MG63 (cell line): ENCODE results near the gene LMO3. TPM values are rescaled to one million over a fixed set of nuclear protein-coding genes. Genes with fewer than 3 reads are reported as not detected.
A peak's percentile ranks its signal among the peaks of the same experiment; 100 is the strongest.

Experiments
- DNase-seq: peaks from one replicate; pipeline ENCODE4 v3.0.0-alpha.2; 2020
- H3K27me3 ChIP-seq: fragments of 250-450 bp; sonication (Bioruptor Pico); 2 replicates; pipeline ENCODE4 v1.5.1; 2020; ENCODE audit warnings: mild to moderate bottlenecking, moderate library complexity
- H3K36me3 ChIP-seq: fragments of 250-450 bp; sonication (Bioruptor Pico); 2 replicates; pipeline ENCODE4 v1.5.1; 2020; ENCODE audit warnings: mild to moderate bottlenecking, moderate library complexity
- H3K4me3 ChIP-seq: fragments of 250-450 bp; sonication (Bioruptor Pico); 2 replicates; pipeline ENCODE4 v1.5.1; 2020; ENCODE audit warnings: mild to moderate bottlenecking, moderate library complexity
- H3K9me3 ChIP-seq: fragments of 250-450 bp; sonication (Bioruptor Pico); 2 replicates; pipeline ENCODE4 v1.5.1; 2020; ENCODE audit warnings: mild to moderate bottlenecking, moderate library complexity
- total RNA-seq: library from RNA; depleted of rRNA; stranded (reverse); fragments of >200 nt; shearing (Covaris generic); gene quantifications from 2 replicates; pipeline ENCODE4 v1.2.3, GENCODE V29; 2014; ENCODE audit warnings: low replicate concordance

LMO3 gene
- total RNA-seq, 1 experiment from 2014 or later, result not detected

GRCh38 chr12:16604596-16605252 is 1.2 kb downstream of the LMO3 start:
- Histone ChIP-seq H3K9me3 (no peaks in the 10 kb centered on the region), H3K27me3 (peaks cover 4% of the 10 kb centered on the region), H3K4me3 (no peak overlapping the region), H3K36me3 (no peaks in the 10 kb centered on the region)
- no peak for DNase-seq

- no peak for DNase-seq
- Histone ChIP-seq H3K27me3 (peaks cover 2% of the 10 kb centered on the region), H3K9me3 (no peaks in the 10 kb centered on the region), H3K4me3 (no peak overlapping the region), H3K36me3 (no peaks in the 10 kb centered on the region)
Observed at GRCh38 chr12:16603916-16604575, 1.9 kb downstream of the LMO3 start.

- Histone ChIP-seq H3K9me3 (no peaks in the 10 kb centered on the region), H3K36me3 (no peaks in the 10 kb centered on the region), H3K4me3 (no peak overlapping the region), H3K27me3 (peaks cover 3% of the 10 kb centered on the region)
- no peak for DNase-seq
Observed at GRCh38 chr12:16603260-16603915, 2.6 kb downstream of the LMO3 start.

GRCh38 chr12:16602412-16602811 is 3.5 kb downstream of the LMO3 start:
- Histone ChIP-seq H3K27me3 (peaks cover 4% of the 10 kb centered on the region), H3K36me3 (no peaks in the 10 kb centered on the region), H3K9me3 (no peaks in the 10 kb centered on the region), H3K4me3 (no peak overlapping the region)
- no peak for DNase-seq

- Histone ChIP-seq H3K36me3 (no peaks in the 10 kb centered on the region), H3K9me3 (no peaks in the 10 kb centered on the region), H3K27me3 (peaks cover 4% of the 10 kb centered on the region), H3K4me3 (no peak overlapping the region)
- no peak for DNase-seq
Observed at GRCh38 chr12:16600525-16600924, 5.4 kb downstream of the LMO3 start.

GRCh38 chr12:16599081-16599480 is 6.9 kb downstream of the LMO3 start:
- DNase-seq, result no peak
- no peak overlapping the region for H3K4me3 ChIP-seq
- peaks cover 4% of the 10 kb centered on the region for H3K27me3 ChIP-seq
- no peaks in the 10 kb centered on the region for H3K9me3 ChIP-seq
- no peaks in the 10 kb centered on the region for H3K36me3 ChIP-seq

- Histone ChIP-seq H3K4me3 (no peak overlapping the region), H3K27me3 (peaks cover 3% of the 10 kb centered on the region), H3K36me3 (no peaks in the 10 kb centered on the region), H3K9me3 (no peaks in the 10 kb centered on the region)
- DNase-seq, result no peak
Observed at GRCh38 chr12:16594797-16595196, 11.2 kb downstream of the LMO3 start.

GRCh38 chr12:16593546-16593945 is 12.4 kb downstream of the LMO3 start:
- Histone ChIP-seq H3K27me3 (peaks cover 3% of the 10 kb centered on the region), H3K9me3 (no peaks in the 10 kb centered on the region), H3K4me3 (no peak overlapping the region), H3K36me3 (no peaks in the 10 kb centered on the region)
- no peak for DNase-seq

- no peak overlapping the region for H3K4me3 ChIP-seq
- no peaks in the 10 kb centered on the region for H3K9me3 ChIP-seq
- no peaks in the 10 kb centered on the region for H3K36me3 ChIP-seq
- DNase-seq, result no peak
- no peaks in the 10 kb centered on the region for H3K27me3 ChIP-seq
Observed at GRCh38 chr12:16590645-16591044, 15.3 kb downstream of the LMO3 start.

GRCh38 chr12:16588812-16589211 is 17.1 kb downstream of the LMO3 start:
- no peak for DNase-seq
- Histone ChIP-seq H3K9me3 (no peaks in the 10 kb centered on the region), H3K36me3 (no peaks in the 10 kb centered on the region), H3K4me3 (no peak overlapping the region), H3K27me3 (no peaks in the 10 kb centered on the region)

- no peaks in the 10 kb centered on the region for H3K9me3 ChIP-seq
- H3K4me3 ChIP-seq, result no peak overlapping the region
- H3K27me3 ChIP-seq, result no peaks in the 10 kb centered on the region
- H3K36me3 ChIP-seq, result no peaks in the 10 kb centered on the region
- no peak for DNase-seq
Observed at GRCh38 chr12:16587514-16587913, 18.4 kb downstream of the LMO3 start.

GRCh38 chr12:16587110-16587453 is 18.9 kb downstream of the LMO3 start:
- no peak for DNase-seq
- no peaks in the 10 kb centered on the region for H3K9me3 ChIP-seq
- no peaks in the 10 kb centered on the region for H3K27me3 ChIP-seq
- no peak overlapping the region for H3K4me3 ChIP-seq
- no peaks in the 10 kb centered on the region for H3K36me3 ChIP-seq

GRCh38 chr12:16586350-16587109 is 19.4 kb downstream of the LMO3 start:
- Histone ChIP-seq H3K36me3 (no peaks in the 10 kb centered on the region), H3K9me3 (no peaks in the 10 kb centered on the region), H3K27me3 (no peaks in the 10 kb centered on the region), H3K4me3 (no peak overlapping the region)
- DNase-seq, result peak; percentile 71

GRCh38 chr12:16585781-16586180 is 20.2 kb downstream of the LMO3 start:
- Histone ChIP-seq H3K4me3 (no peak overlapping the region), H3K9me3 (no peaks in the 10 kb centered on the region), H3K27me3 (no peaks in the 10 kb centered on the region), H3K36me3 (no peaks in the 10 kb centered on the region)
- DNase-seq, result no peak

GRCh38 chr12:16583969-16584745 is 21.8 kb downstream of the LMO3 start:
- Histone ChIP-seq H3K27me3 (no peaks in the 10 kb centered on the region), H3K36me3 (no peaks in the 10 kb centered on the region), H3K9me3 (no peaks in the 10 kb centered on the region), H3K4me3 (no peak overlapping the region)
- DNase-seq, result no peak

GRCh38 chr12:16581416-16581815 is 24.5 kb downstream of the LMO3 start:
- DNase-seq, result no peak
- H3K4me3 ChIP-seq, result no peak overlapping the region
- no peaks in the 10 kb centered on the region for H3K36me3 ChIP-seq
- H3K9me3 ChIP-seq, result no peaks in the 10 kb centered on the region
- no peaks in the 10 kb centered on the region for H3K27me3 ChIP-seq

- H3K4me3 ChIP-seq, result no peak overlapping the region
- DNase-seq, result no peak
- H3K27me3 ChIP-seq, result no peaks in the 10 kb centered on the region
- no peaks in the 10 kb centered on the region for H3K9me3 ChIP-seq
- no peaks in the 10 kb centered on the region for H3K36me3 ChIP-seq
Observed at GRCh38 chr12:16579041-16579440, 26.9 kb downstream of the LMO3 start.
